Caco-2 (cell line): Measurements from ENCODE around the gene EVI5L. TPM values are rescaled to one million over a fixed set of nuclear protein-coding genes. Genes with fewer than 3 reads are reported as not detected.

ENCODE experiments used
- BruUV-seq: library from RNA; stranded (reverse); fragments of 400-500 nt; replicated peaks from 2 replicates; lab custom pipeline; 2021; lab: Mats Ljungman, UMichigan
- CTCF ChIA-PET: fragments of 300-600 bp; sonication (Branson Sonifier 250); formaldehyde crosslinking; loops from one replicate; lab custom pipeline; 2022; ENCODE audit warnings: antibody characterized with exemption; lab: Charles Lee
- POLR2A ChIA-PET: fragments of 300-600 bp; sonication (Branson Sonifier 250); formaldehyde crosslinking; loops from one replicate; lab custom pipeline; 2022; ENCODE audit warnings: antibody characterized with exemption; lab: Charles Lee
- DNase-seq, 2 experiments: peaks; one replicate each; pipeline versions ENCODE4 v3.0.0 to v3.0.0-alpha.2; 2020 to 2022
- H3K27me3 ChIP-seq: replicated peaks from 2 replicates; pipeline ENCODE4 v1.6.0; 2011; ENCODE audit warnings: low read length; ENCODE audit not compliant: control insufficient read depth, insufficient read depth
- H3K36me3 ChIP-seq: 2 replicates; pipeline ENCODE4 v1.5.1; 2011; ENCODE audit warnings: low read length; ENCODE audit not compliant: control insufficient read depth, insufficient read depth
- H3K4me1 ChIP-seq: fragments of 250-450 bp; sonication (Bioruptor Pico); 2 replicates; pipeline ENCODE4 v1.5.1; 2020; ENCODE audit warnings: mild to moderate bottlenecking
- H3K4me3 ChIP-seq: 2 replicates; pipeline ENCODE4 v1.5.1; 2011; ENCODE audit warnings: low read depth, mild to moderate bottlenecking, control low read depth, low read length
- H3K9me3 ChIP-seq: fragments of 250-450 bp; sonication (Bioruptor Pico); 2 replicates; pipeline ENCODE4 v1.5.1; 2020; ENCODE audit warnings: mild to moderate bottlenecking, moderate library complexity
- H3K27ac Mint-ChIP-seq: one replicate; pipeline ENCODE4 v1.8.0; 2022; ENCODE audit warnings: mixed read lengths; ENCODE audit not compliant: unreplicated experiment
- H3K27me3 Mint-ChIP-seq: one replicate; pipeline ENCODE4 v1.8.0; 2022; ENCODE audit warnings: mixed read lengths; ENCODE audit not compliant: insufficient read depth, unreplicated experiment
- H3K36me3 Mint-ChIP-seq: one replicate; pipeline ENCODE4 v1.8.0; 2022; ENCODE audit warnings: mild to moderate bottlenecking, mixed read lengths; ENCODE audit not compliant: insufficient read depth, unreplicated experiment
- H3K4me1 Mint-ChIP-seq: one replicate; pipeline ENCODE4 v1.8.0; 2022; ENCODE audit warnings: low read depth, mixed read lengths; ENCODE audit not compliant: unreplicated experiment
- H3K4me3 Mint-ChIP-seq: one replicate; pipeline ENCODE4 v1.8.0; 2022; ENCODE audit warnings: mild to moderate bottlenecking, moderate library complexity, mixed read lengths; ENCODE audit not compliant: unreplicated experiment
- H3K9me3 Mint-ChIP-seq: one replicate; pipeline ENCODE4 v1.8.0; 2022; ENCODE audit warnings: mixed read lengths; ENCODE audit not compliant: unreplicated experiment
- CTCF ChIP-seq, 2 experiments: fragments of 200-600 bp in 1 of 2; IDR thresholded peaks; 1 replicate in 1 of 2; 2 replicates in 1 of 2; pipeline versions ENCODE4 v1.5.1 to v1.8.0; 2011 to 2022; ENCODE audit warnings: antibody characterized with exemption in 1 of 2, control low read depth in 1 of 2, inconsistent platforms in 1 of 2, low read depth in 1 of 2, low read length in 1 of 2, mild to moderate bottlenecking in 1 of 2, moderate library complexity in 1 of 2; ENCODE audit not compliant: insufficient read depth in 1 of 2, severe bottlenecking in 1 of 2, unreplicated experiment in 1 of 2
- intact Hi-C: fragments of 100-400 bp; cut with micrococcal nuclease; formaldehyde crosslinking; loops from one replicate; pipeline ENCODE4 v1.10.0; 2022; ENCODE audit not compliant: unreplicated experiment
- total RNA-seq: library from RNA; stranded (reverse); gene quantifications from 2 replicates; pipeline ENCODE4 v1.2.3, GENCODE V29; 2022

Gene EVI5L
- total RNA-seq, 1 experiment from 2014 or later = 9.8 TPM

DNA sequence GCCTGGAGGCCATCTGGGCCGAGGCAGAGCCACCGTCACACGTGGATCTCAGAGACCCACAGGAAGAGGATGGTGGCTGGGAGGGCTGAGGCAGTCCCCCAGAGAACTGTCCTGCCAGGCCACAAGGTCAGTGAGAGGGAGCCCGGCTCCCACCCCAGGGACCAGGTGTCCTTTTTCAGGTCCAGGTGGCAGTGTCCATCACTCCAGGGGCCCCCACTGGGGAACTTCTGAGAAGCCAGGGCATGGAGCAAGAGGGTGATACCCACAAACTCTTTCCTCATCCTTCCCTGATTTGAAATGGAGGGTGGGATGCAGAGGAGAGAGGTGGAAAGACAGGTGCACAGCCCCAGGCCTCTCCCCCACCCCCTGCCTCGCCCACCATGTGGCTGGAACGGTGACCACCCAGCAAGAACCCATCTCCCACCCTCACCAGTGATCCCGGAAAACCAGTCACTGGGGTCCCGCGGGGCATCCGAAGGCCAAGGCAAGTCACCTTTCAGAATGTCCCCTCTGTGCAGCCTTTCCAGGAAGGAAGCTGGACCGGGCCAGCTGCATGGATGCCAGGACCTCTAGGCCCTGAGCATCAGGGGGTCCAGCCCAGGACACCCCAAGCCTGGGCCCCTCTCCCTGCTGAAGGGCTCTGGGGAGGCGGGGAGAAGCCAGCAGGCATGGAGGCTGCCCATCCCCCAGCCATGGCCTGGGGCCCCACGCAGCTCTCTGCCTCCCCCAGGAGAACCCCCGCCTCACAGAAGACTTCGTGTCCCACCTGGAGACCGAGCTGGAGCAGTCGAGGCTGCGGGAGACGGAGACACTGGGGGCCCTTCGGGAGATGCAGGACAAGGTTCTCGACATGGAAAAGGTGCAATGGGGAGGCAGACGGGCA is 30.1 kb downstream of the EVI5L start:
- Mint-ChIP-seq H3K9me3 (no peaks in the 10 kb centered on the region), H3K27me3 (no peaks in the 10 kb centered on the region), H3K27ac (no peak overlapping the region), H3K4me3 (no peak overlapping the region), H3K4me1 (no peaks in the 10 kb centered on the region), H3K36me3 (peaks cover 5% of the 10 kb centered on the region)
- Histone ChIP-seq H3K9me3 (no peaks in the 10 kb centered on the region), H3K27me3 (no peaks in the 10 kb centered on the region), H3K36me3 (no peaks in the 10 kb centered on the region), H3K4me3 (no peak overlapping the region), H3K4me1 (no peaks in the 10 kb centered on the region; the same call in 1 of the 2 replicates)
- no TSS peak for BruUV-seq
- DNase-seq = no peak
- POLR2A ChIA-PET = no interaction called here
- no peak for TF ChIP-seq CTCF (IDR thresholded peaks at IDR 0.05; ENCODE audit: insufficient read depth in 1 of 2, low read depth in 1 of 2, low read length in 1 of 2, severe bottlenecking in 1 of 2, unreplicated experiment in 1 of 2)
- intact Hi-C loops = no loop called here
- CTCF ChIA-PET = interaction anchor here (3.6 kb wide), 1 partner anchor 9 kb away, joined by 20 read pairs; no protein-coding TSS in a partner anchor

DNA sequence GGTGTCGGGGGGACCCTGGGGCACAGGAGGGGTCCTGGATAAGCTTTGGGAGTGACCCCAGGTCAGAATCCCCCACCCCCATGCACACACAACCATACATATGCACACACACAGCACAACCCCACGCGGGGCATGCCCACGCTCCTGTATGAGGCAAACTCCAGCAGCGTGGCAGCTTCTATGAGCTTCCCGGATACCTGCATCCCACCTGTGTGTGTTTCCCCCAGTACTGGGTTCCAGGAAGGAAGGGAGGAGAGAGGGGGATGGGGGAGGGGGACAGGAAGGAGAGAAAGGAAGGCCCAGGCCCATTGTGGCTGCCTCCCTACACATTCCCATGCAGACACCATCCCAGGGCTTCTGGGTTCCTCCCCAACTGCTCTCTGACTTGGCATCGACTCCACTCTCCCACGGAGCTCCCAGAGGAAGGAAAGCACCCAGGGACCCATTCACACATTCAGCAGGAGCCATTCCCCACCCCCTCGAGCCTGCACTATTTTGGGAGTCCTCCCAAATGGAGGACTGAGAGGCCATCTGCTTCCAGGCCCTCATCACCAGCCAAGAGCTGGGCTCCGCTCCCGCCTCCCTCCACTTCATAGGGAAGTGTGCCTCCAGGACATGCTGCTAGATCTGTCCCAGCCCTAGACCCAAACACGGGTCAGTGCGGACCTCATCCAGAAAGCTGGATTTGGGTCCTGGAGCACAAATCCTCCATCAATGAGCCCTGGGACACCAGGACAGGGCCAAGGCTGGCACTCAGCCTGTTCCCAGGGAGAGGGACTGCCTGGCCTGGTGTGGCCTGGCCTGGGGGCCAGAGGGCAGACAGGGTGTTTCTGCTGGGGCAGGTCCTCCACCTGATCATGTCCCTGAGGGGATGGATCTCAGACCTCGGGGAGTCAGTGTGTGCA is 30.9 kb downstream of the EVI5L start:
- ChIA-PET CTCF (interaction anchor here (0.5 kb wide), 1 partner anchor 84 kb away, joined by 3 read pairs; no protein-coding TSS in a partner anchor), POLR2A (no interaction called here)
- intact Hi-C loops = no loop called here
- no TSS peak for BruUV-seq
- no peak for DNase-seq
- H3K9me3 Mint-ChIP-seq = no peaks in the 10 kb centered on the region
- Histone ChIP-seq H3K27me3 (no peaks in the 10 kb centered on the region), H3K4me1 (no peaks in the 10 kb centered on the region; the same call in 1 of the 2 replicates), H3K36me3 (no peaks in the 10 kb centered on the region), H3K4me3 (no peak overlapping the region), H3K9me3 (no peaks in the 10 kb centered on the region)
- H3K4me1 Mint-ChIP-seq = no peaks in the 10 kb centered on the region
- no peak overlapping the region for H3K4me3 Mint-ChIP-seq
- no peak overlapping the region for H3K27ac Mint-ChIP-seq
- no peak for TF ChIP-seq CTCF (IDR thresholded peaks at IDR 0.05; ENCODE audit: insufficient read depth in 1 of 2, low read depth in 1 of 2, low read length in 1 of 2, severe bottlenecking in 1 of 2, unreplicated experiment in 1 of 2)
- H3K27me3 Mint-ChIP-seq = no peaks in the 10 kb centered on the region
- H3K36me3 Mint-ChIP-seq = peaks cover 5% of the 10 kb centered on the region
